GM21786 (cell line): ENCODE measurements around the gene DIABLO.
"Not testable (repeated sequence)": the region's sequence is repeated elsewhere in the genome, so short reads cannot be mapped to it uniquely, and the experiment has no call there.

Experiments
- ATAC-seq: cut with Tn5 transposase; IDR thresholded peaks from one replicate; pipeline ENCODE4 v1.9.1; 2021; ENCODE audit not compliant: unreplicated experiment

The DIABLO gene

GRCh38 chr12:122190842-122191668, 34.8 kb downstream of the DIABLO start:
- no peak for ATAC-seq

DNA sequence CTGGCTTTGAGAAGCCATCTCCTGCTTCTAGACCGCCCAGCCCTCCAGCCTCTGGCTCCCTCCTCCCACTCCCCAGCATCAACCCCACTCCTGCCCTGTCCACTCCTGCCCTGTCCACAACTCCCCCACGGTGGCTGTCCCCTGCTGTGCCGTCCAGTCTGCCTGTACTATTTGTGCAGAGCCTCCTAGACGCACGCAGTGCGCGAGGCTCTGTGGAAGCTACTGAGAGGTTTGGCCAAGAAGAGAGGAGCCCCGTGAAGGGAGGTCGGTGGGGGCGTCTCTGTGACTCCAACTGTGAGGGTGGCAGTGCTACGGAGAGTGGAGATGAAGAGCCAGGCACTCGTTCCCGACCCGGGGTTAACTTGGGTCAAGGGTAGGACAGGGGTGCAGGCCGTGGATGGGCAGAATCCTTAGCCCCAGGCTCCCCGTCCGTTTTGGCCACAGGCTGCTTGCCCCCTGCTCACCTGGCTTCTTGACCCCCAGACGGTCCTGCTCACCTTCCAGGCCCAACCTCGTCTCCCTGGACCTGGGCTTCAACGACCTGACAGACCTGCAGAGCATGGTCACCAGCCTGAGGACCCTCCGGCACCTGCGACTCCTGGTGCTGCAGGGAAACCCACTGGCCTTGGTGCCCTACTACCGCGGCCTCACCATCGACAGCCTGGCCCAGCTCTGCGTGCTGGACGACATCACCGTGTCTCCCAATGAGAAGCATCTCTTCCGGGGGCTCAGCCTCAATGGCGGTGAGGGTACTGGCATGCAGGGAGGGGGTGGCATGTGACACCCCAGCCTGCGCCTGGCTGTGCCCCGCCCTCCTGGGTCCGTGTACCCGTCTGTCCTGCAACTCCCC, 36.0 kb downstream of the DIABLO start:
- no peak for ATAC-seq

DNA sequence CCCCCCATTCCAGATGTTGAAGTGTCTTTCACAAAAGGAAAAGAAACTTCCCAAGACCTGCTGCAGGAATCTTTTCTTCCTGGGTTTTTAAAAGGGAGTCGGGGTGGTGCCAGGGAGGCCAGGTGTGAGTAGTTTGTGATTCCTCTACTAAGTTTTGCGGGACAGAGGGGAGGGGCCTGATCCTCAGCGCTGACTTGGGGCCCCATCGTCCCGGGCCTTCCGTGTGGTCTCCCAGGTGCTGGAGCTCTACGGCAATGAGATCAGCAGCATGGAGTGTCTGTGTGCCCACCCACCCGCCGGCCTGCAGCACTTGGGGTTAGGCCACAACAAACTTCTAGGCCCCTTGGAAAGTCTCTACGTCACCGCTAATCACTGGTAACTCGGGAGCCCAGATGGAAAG, 38.4 kb downstream of the DIABLO start:
- no peak for ATAC-seq

DNA sequence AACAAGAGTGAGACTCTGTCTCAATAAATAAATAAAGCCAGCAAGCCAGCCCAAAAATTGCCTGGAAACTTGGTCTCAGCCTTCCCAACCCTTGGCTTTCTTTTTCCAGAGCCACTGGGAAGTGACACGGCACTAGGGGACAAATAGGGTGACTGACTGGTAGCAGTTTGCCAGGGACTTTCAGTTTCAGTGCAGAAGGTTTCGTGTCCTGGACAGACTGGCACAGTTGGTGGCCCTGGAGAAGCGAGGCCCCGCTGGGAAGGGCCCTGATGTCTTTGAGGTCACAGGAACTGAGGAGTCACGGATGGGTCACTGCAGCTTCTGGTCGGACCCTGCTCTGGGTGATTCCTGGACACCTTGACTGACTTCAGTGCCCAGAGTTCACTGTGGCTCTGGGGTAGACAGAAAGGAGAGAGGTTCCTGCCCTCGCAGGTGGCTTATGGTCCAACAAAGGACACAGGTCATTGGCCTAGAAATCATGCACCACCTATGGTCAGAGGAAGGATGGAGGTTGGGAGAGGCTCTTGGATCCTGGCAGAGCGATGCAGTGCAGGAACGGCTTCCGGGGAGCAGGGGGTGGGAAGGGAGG, 40.3 kb downstream of the DIABLO start:
- no peak for ATAC-seq

DNA sequence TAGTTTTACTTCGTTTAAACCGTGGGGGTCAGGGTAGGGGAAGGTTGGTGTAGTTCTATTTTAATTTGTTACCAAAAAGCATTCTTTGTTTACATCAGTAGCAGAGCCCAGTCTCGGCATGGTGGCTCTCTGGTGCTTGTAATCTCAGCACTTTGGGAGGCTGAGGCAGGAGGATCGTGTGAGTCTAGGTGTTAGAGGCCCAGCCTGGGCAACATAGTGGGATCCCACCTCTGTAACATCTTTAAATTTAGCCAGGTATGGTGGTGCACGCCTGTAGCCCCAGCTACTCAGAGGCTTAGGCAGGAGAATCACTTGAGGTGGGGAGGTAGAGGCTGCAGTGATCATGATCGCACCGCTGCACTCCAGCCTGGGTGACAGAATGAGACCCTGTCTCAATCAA, 40.8 kb downstream of the DIABLO start:
- no peak for ATAC-seq

DNA sequence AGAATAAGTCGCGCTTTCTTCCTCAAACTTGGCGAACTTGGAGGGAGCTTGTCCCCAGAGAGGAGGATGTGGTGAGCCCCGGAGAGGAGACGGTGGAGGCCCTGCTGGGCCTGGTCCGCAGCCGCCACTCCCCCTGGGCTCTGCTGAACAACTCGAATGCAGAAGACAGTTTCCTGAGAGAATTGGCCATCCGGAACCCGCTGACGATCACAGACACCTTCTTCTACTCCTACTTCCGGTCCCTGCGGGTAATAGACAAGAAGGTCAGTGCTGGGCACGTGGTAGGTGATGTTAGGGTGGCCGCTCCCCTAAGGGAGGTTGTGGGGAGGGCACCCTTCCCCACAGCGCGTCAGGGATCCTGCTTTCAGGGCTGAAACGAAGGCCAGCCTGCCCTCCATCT, 41.3 kb downstream of the DIABLO start:
- ATAC-seq, result no peak

DNA sequence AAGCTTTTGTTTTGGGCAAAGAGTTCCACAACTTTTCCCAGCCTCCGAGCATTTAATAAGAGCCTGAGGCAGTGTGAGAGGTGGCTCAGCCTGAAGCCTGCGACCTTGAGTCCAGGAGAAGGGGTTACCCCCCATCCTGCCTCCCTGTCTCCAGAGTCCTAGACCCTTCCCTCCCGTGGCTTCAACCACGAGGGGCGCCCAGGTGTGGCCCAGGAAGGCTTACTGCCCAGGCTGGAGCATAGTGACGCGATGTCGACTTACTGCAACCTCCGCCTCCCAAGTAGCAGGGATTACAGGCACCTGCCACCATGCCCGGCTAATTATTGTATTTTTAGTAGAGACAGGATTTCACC, 42.3 kb downstream of the DIABLO start:
- ATAC-seq, result no peak

DNA sequence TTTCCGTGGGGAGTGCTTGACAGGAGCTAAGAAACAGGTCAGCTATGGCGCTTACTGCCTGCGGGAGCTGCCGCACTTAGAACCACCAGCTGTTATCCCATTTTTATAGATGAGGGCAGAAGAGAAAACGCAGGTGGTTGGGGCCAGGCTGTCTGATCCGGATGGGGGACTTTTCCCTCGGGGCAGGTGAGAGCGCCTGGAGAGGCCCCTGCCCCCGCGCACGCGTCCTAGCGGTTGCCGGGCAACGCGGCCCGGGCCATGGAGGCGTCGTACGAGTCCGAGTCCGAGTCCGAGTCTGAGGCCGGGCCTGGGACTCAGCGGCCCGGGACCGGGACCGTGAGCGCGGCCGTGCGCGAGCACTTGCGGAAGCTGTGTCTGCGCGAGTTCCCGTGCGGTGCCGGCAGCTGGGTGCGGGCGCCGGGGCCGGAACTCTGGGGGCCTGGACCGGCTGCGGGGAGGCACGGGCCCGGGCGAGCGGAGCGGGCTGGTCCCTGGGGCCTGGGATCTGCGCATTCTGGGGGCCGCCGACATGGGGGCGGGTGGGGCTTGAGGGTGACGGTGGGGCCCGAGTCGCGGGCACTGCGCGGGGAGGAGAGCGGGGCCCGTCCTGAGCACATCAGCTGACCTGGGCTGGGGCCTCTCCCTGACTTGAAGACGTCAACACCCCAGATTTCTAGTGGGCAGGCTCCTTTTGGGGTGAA, 42.8 kb downstream of the DIABLO start, which contains the start of gene LRRC43:
TSS of gene LRRC43 (plus strand) at position 237 of the 701 bp plus-strand sequence. CDS start at position 259, 22 bp downstream.
- no peak for ATAC-seq

GRCh38 chr12:122176473-122176872, 49.4 kb downstream of the DIABLO start:
- not testable (repeated sequence) for ATAC-seq

DNA sequence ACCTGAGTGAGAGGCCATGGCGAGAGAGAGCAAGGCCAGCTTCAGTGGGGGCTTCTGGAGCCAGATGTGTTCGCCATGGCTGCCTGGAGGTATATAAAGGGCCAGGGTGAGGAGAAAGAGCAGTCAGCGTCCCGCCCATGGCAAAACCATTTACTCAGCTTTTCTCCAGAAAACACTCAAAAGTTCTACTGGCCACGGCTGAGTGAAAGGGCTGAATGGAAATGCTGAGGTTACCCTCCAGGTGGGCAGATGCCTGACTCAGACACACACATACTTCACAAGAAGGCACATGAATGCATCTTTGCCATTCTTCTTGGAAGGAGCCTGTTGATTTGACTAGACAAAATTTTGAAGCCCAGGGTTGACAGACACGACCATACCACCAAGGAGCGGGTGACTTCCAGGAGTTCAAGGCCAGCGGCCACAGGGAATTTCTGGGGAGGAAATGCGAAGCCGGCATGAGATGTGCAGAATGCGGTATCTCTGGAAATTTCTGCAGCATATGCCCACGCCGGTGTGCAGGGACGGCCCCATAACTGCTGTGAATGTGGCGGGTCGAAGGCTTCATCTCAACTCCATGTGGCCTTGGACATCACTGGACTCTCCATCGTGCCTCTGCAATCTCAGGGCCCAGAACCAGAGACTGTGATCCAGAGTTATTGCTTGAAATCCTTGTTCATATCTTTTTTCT, 51.6 kb downstream of the DIABLO start, which contains the start of gene IL31:
TSS of gene IL31 (minus strand) at position 67 of the 691 bp plus-strand sequence. CDS start at position 18, 49 bp downstream.
- no peak for ATAC-seq

DNA sequence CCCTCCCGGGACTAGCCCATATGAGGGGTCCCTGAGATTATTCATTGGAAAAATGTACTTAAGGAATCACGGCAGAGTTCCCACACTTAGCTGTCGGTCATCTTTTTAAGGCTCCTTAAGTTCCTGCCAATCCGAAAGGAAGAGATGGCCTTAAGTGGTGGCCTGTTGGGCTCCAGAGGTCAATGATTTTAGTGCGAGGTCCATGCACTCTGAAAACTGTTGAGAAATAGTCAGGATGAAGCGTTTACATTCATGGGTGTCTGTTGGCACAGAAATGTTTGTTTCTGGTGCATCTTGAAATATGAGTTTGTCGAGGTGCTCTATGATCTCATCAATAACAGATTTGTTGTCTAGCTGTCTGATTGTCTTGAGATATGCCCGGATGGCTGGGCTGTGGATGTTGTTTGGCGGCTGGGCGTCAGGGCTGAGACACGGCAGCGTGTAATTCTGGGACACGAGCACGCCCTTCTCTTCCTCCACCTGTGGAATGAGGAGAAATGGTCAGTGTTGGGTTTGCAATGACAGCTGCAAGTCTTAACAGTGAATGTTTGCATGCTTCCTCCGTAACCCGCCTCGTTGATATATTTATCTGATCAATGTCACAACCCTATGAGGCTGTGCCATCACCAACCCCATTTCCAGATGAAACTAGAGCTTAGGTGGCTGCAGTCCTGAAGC, 53.5 kb downstream of the DIABLO start:
- ATAC-seq, result no peak

GRCh38 chr12:122171399-122171798, 54.5 kb downstream of the DIABLO start:
- ATAC-seq, result no peak

- no peak for ATAC-seq
These were observed 57.4 kb downstream of the DIABLO start for GRCh38 chr12:122168492-122168891.

DNA sequence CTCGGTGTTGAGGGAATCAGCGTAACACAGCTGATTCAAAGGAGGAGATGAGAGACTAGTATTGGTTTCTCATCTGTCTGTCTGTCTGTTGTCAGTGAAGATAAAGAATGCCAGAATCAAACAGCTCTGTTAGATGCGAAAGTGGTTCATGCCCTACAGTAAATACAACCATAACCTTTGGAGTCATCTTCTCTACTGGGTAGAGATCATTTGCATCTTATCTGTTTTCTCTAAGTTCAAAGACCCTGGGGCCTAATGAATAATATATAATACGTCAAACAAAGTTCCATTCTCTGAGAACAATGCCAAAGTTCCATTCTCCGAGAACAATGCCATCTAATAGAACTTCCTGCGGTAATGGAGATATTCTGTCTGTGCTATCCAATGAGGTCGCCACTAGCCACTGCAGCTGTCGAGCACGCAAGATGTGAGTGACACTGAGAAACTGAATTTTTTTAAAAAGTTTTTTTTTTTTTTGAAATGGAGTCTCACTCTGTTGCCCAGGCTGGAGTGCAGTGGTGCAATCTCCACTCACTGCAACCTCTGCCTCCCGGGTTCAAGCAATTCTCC, 58.4 kb downstream of the DIABLO start:
- ATAC-seq, result no peak

- no peak for ATAC-seq
These were observed 59.2 kb downstream of the DIABLO start for GRCh38 chr12:122166422-122167349.

- ATAC-seq, result no peak
These were observed 62.9 kb downstream of the DIABLO start for GRCh38 chr12:122162976-122163375.

GRCh38 chr12:122161682-122162081, 64.2 kb downstream of the DIABLO start:
- ATAC-seq, result no peak

GRCh38 chr12:122160761-122161160, 65.1 kb downstream of the DIABLO start:
- ATAC-seq, result no peak
